Activated CD4-positive, CD25-positive, alpha-beta regulatory T cell treated with anti-CD3 and anti-CD28 coated beads, Interleukin-2, amount 50 U/mL, for 16 hours (primary cell): ENCODE results near the gene WDR93.
"Not testable (repeated sequence)": the region's sequence is repeated elsewhere in the genome, so short reads cannot be mapped to it uniquely, and the experiment has no call there.

Source experiments
- DNase-seq: peaks from one replicate; pipeline ENCODE4 v3.0.0-alpha.2; 2020; ENCODE audit warnings: low read depth, low spot score

The WDR93 gene

GRCh38 chr15:89769366-89769765 is 78.8 kb downstream of the WDR93 start:
- DNase-seq: no peak

- no peak for DNase-seq
Measured at GRCh38 chr15:89770041-89770440, 79.4 kb downstream of the WDR93 start.

- no peak for DNase-seq
Measured at GRCh38 chr15:89772932-89773583, 82.4 kb downstream of the WDR93 start.

- no peak for DNase-seq
Measured at GRCh38 chr15:89774492-89774891, 83.9 kb downstream of the WDR93 start.

GRCh38 chr15:89775815-89776214 is 85.2 kb downstream of the WDR93 start:
- DNase-seq: no peak

- DNase-seq: no peak
Measured at GRCh38 chr15:89776274-89777072, 85.9 kb downstream of the WDR93 start, which contains the start of gene MESP2. TSS of gene MESP2 (plus strand) at chr15:89776332. CDS start at chr15:89776358, 26 bp downstream.

- DNase-seq: no peak
Measured at GRCh38 chr15:89777073-89777751, 86.6 kb downstream of the WDR93 start.

GRCh38 chr15:89777782-89778380 is 87.3 kb downstream of the WDR93 start:
- DNase-seq: no peak

GRCh38 chr15:89778861-89779260 is 88.2 kb downstream of the WDR93 start:
- no peak for DNase-seq

GRCh38 chr15:89780601-89781000 is 90.0 kb downstream of the WDR93 start:
- DNase-seq: no peak

GRCh38 chr15:89781055-89781454 is 90.4 kb downstream of the WDR93 start:
- DNase-seq: no peak

- no peak for DNase-seq
Measured at GRCh38 chr15:89781891-89782618, 91.4 kb downstream of the WDR93 start.

GRCh38 chr15:89782619-89782950 is 92.0 kb downstream of the WDR93 start:
- not testable (repeated sequence) for DNase-seq

GRCh38 chr15:89783111-89783860 is 92.7 kb downstream of the WDR93 start:
- no peak for DNase-seq

- no peak for DNase-seq
Measured at GRCh38 chr15:89783861-89784685, 93.5 kb downstream of the WDR93 start.

- no peak for DNase-seq
Measured at GRCh38 chr15:89784686-89784960, 94.0 kb downstream of the WDR93 start.

GRCh38 chr15:89785064-89785773 is 94.6 kb downstream of the WDR93 start:
- DNase-seq: no peak

GRCh38 chr15:89785774-89786140 is 95.1 kb downstream of the WDR93 start:
- DNase-seq: no peak

GRCh38 chr15:89787944-89788343 is 97.3 kb downstream of the WDR93 start:
- DNase-seq: no peak

- DNase-seq: not testable (repeated sequence)
Measured at GRCh38 chr15:89788585-89788984, 98.0 kb downstream of the WDR93 start.
